ENCODE measurements around the gene DYNC1I1.

The DYNC1I1 gene

DNA sequence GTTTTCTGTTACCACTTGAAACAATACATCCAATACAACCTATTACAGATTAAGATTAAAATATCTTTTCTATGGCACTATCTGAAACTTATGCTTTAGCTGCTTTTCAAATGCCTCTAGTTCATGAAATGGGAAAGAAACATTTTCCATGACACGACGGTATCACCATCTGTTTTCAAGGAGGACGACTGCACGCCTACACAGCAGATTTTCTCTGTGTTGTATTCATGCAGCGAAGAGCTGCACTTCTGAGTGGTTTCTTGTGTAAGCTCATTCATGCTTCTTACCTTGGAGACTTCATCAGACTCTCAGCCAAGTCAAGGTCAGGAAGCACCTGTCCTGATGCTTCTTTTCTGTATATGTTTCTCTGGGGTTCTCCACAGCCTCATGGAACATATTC, 179.2 kb downstream of the DYNC1I1 start:
- H3K4me3 ChIP-seq = no peak overlapping the region
- H3K27ac ChIP-seq = no peak overlapping the region

- Histone ChIP-seq H3K4me3 (no peak overlapping the region), H3K27ac (no peak overlapping the region)
Measured at GRCh38 chr7:95951997-95952795, 179.8 kb downstream of the DYNC1I1 start.

DNA sequence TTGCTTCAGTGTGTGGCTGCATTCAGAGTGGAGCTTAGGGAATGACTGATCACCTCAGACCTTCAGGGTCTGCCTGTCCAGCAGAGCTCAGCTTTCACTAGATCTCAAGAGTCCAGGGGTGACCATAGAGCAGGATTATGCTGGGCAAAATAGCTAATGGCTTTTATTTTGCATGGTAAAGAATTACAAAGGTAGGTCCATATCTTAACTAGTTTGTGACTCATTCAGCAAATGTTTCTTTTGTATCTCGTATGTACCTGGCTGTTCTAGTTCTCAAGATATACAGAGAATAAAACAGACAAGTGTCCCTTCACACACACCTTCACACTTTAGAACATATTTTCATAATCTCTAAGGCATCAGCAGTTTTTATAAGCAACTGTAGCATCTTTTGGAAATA, 180.5 kb downstream of the DYNC1I1 start:
- H3K27ac ChIP-seq = no peak overlapping the region
- no peak overlapping the region for H3K4me3 ChIP-seq

- no peak overlapping the region for H3K4me3 ChIP-seq
- H3K27ac ChIP-seq = no peak overlapping the region
Measured at GRCh38 chr7:95955748-95956147, 183.4 kb downstream of the DYNC1I1 start.

DNA sequence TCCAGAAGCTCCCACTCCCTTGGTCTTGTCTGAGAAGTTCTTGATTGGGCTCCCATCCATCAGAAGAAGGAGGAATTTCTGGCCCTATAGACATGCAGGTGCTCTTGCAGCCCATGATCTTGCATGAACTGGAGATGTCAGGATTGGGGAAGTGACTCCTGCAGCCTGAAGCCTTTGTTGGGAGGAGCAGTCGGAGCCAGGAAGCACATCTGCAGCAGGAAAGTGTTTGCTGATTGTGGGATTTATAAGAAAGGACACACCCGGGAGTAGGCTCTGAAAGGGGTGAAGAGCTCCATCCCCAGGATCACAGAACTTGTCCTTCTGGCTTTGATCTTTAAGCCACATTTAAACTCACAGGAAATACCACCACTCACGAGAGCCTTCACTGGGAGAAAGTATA, 185.2 kb downstream of the DYNC1I1 start:
- no peak overlapping the region for H3K4me3 ChIP-seq
- H3K27ac ChIP-seq = no peak overlapping the region

DNA sequence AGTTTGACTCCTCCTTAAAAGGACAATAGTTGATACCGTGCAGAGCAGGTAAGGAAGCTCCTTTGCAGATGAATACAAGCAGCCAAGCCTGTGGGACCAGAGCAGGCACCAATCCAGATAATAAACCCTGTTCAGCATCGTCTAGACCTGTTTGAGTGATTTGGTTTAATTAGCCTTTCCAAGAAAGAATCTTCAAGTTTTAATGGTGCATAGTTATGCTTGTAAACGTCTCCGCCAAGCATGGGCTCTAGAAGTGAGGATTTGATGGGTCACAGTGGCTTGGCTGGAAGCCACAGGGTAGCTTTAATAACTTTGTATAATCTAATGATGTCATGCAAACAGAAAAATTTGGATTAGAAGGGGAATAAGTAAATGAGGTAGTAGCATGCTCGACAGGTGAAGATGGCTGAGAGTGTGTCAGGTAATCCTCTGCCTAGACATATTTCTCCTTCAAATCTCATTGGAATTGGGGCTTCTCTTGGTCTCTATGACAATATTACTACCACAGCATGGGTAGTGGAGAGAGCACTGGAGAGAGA, 188.4 kb downstream of the DYNC1I1 start:
- H3K27ac ChIP-seq = no peak overlapping the region
- H3K4me3 ChIP-seq = no peak overlapping the region

DNA sequence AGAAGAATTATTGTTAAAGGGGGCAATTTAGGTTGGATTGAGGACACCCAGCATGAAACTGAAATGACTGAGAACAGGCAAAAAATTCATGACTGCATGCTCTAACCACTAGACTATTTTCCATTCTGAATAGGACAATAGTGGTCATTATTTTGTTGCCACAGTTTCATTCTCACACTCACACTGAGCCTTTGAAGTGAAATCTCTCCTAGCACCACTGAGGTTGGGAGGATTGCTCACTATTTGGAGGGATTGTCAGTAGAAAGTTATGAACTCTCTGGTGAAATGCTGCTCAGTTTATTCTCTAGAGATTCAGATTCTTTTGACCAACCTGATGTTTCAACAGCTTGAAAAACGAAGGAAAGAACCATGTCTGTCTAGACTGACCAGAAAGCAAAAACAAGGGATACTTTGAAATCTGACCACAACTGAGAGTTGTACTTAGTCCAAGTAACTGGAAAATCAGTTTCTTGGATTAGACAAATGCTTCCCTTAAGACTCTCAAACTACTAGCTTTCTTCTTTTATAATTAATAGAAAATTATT, 191.2 kb downstream of the DYNC1I1 start:
- Histone ChIP-seq H3K4me3 (no peak overlapping the region), H3K27ac (no peak overlapping the region)

DNA sequence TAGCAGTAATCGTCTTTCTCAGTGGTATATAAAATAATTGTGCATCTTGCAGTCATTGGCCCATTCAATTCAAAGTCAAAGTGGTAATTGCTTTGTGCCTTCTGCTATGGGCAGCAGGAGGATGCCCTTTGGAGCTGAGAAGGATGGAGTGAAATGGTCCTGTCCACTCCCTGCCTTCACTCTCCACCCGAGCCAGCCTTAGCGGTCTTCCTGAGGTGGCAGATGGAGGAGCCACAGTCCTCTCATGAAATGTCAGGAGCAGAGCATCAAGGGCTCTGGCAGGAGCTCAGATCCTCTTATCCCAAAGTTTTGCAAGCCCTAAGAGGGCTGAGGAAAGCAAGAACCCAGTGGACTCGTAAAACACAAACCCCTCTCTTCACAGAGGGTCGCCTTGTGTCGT, 199.4 kb downstream of the DYNC1I1 start:
- H3K27ac ChIP-seq = no peak overlapping the region
- H3K4me3 ChIP-seq = no peak overlapping the region

- H3K27ac ChIP-seq = no peak overlapping the region
- H3K4me3 ChIP-seq = no peak overlapping the region
Measured at GRCh38 chr7:95972523-95972922, 200.2 kb downstream of the DYNC1I1 start.

- Histone ChIP-seq H3K4me3 (no peak overlapping the region), H3K27ac (no peak overlapping the region)
Measured at GRCh38 chr7:95974108-95974507, 201.8 kb downstream of the DYNC1I1 start.

DNA sequence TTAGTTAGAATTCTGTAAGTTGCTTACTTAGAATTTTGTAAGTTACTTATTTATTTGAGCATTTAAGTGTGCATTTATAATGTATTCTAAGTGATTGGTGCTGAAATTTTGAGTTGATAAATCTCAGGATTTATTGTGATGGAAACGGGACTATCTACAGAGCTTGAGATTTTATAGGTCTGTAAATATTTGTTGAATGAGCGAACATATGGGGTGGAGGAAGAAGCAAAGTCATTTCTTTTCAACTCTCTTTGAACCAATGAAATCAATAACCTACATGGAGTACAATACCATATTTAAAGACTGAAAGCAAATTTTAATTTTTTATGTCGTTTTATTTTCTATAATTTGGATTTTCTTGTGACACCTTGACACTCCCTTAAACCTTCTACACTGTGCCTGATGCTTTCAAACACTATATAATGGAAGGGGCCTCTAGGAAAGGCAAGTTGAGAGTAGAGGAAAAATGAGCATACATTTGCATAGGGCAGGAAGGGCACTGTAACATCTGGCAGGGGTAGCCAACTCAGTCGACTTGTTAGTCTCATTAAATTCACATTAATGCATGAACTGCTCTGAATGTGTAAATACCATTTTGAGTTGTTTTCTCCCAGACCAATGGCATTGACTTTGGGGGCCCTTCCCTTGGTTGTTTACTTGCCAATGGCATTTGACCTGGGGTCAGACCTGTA, 204.2 kb downstream of the DYNC1I1 start:
- Histone ChIP-seq H3K4me3 (no peak overlapping the region), H3K27ac (no peak overlapping the region)

DNA sequence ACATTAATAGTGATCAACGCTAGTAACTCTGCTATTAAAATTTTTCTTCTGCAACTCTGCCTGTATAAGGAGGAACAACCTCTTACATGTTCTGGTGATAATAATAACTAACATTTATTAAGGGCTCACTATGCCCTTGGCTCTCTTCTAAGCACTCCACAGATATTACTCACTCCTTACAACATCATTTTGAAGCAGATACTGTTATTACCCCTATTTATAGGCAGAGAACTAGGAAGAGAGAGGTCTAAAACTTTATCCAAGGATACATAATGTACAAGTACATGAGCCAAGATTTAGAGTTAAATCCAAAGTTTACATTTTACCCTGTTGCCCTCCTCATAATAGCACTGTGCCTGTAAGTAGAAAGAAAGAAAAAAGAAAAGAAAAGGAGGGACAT, 205.6 kb downstream of the DYNC1I1 start:
- H3K4me3 ChIP-seq = no peak overlapping the region
- H3K27ac ChIP-seq = no peak overlapping the region

GRCh38 chr7:95980167-95980566, 207.8 kb downstream of the DYNC1I1 start:
- Histone ChIP-seq H3K4me3 (no peak overlapping the region), H3K27ac (no peak overlapping the region)

GRCh38 chr7:95980706-95981105, 208.4 kb downstream of the DYNC1I1 start:
- Histone ChIP-seq H3K4me3 (no peak overlapping the region), H3K27ac (no peak overlapping the region)

DNA sequence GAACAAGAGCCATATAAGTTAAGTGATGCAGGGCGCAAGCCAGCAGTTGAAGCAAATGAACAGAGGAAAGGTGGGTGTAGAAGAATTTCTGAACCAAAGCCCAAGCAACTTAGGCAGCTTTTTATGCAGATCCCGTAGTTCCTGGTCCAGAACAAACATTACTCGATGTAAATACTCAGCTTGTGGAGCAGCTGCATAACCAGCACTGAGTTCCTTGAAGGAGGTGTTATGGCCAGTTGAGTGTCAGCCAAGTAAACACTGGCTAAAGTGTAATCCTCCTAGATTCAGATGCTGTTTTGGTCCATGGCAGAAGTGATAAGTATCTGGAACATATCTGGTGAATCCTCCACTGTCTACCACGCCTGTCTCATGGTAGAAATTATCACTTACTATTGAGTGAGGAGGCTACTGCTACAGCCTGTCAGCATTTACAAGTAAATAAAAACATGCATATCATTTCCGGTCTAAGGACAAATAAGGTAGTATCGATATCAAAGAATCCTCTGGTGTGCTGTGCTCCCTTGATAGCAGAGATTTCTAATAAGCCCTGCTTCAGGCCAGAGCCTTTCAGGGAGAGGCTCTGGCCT, 213.9 kb downstream of the DYNC1I1 start:
- Histone ChIP-seq H3K27ac (no peak overlapping the region), H3K4me3 (no peak overlapping the region)

GRCh38 chr7:95989301-95989700, 216.9 kb downstream of the DYNC1I1 start:
- H3K27ac ChIP-seq = no peak overlapping the region
- H3K4me3 ChIP-seq = no peak overlapping the region

GRCh38 chr7:95993380-95993779, 221.0 kb downstream of the DYNC1I1 start:
- Histone ChIP-seq H3K27ac (no peak overlapping the region), H3K4me3 (no peak overlapping the region)

DNA sequence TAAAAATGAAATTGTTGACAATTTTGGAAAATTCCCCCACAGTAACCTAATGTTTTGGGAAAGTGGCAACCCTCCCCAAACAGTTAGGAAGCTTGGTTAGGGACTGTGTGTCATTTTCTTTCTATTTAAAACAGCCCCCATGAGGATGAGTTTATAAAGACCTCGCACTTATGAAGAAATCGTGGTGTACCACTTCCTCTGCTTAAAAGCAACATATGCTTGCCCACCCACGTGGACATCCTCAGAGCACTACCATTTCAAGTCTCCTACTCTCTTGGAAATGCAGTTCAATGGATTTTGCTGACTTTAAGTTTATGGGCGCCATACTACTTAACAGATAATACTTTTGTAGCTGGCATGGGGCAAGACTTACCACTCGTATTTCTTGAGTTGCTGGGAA, 223.8 kb downstream of the DYNC1I1 start:
- Histone ChIP-seq H3K27ac (no peak overlapping the region), H3K4me3 (no peak overlapping the region)

DNA sequence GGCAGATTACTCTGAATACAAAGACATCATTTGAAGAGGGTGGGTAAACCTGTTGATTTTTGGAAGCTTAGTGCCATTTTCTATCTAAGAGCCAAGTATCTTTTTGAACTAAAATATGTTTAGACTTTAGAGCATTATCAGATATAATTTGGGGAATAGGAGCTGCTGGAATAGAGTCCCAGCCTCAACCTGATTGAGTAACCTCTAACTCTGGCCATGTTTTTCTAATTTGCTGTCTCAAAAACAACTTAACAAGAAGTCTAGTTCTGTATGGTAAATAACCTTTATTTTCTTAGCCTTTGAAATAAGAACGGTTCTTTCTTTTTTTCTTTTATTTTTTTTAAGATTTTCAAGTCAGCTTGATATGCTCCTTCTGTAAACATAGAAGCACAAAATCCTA, 224.5 kb downstream of the DYNC1I1 start:
- Histone ChIP-seq H3K4me3 (no peak overlapping the region), H3K27ac (no peak overlapping the region)

- no peak overlapping the region for H3K27ac ChIP-seq
- H3K4me3 ChIP-seq = no peak overlapping the region
Measured at GRCh38 chr7:95997632-95998031, 225.3 kb downstream of the DYNC1I1 start.

DNA sequence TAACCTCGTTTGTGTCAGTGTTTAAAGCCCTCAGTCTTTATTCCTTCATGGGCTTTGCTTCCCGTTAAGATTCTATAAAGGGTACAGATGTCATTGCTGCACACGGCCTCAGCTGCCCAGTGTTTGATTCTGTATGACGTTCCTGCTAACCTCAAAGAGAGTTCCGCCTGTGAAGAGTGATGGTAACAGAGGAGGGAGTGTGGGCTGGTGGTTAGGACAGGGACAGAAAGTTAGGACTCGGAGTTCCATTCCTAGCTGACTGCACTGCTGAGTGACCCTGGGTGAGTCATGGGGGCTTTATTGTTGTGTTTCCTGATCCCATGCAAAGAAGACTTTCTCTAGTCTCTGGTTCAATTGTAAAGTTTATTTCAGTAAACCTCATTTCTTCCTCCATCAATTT, 227.1 kb downstream of the DYNC1I1 start:
- Histone ChIP-seq H3K4me3 (no peak overlapping the region), H3K27ac (no peak overlapping the region)

Data from skin epidermis (tissue), 12 donors.